Measurements from ENCODE around the gene DIDO1. TPM values are rescaled to one million over a fixed set of nuclear protein-coding genes. Genes with fewer than 3 reads are reported as not detected.

Gene DIDO1
- total RNA-seq, 1 experiment from 2014 or later: 85.9 TPM

DNA sequence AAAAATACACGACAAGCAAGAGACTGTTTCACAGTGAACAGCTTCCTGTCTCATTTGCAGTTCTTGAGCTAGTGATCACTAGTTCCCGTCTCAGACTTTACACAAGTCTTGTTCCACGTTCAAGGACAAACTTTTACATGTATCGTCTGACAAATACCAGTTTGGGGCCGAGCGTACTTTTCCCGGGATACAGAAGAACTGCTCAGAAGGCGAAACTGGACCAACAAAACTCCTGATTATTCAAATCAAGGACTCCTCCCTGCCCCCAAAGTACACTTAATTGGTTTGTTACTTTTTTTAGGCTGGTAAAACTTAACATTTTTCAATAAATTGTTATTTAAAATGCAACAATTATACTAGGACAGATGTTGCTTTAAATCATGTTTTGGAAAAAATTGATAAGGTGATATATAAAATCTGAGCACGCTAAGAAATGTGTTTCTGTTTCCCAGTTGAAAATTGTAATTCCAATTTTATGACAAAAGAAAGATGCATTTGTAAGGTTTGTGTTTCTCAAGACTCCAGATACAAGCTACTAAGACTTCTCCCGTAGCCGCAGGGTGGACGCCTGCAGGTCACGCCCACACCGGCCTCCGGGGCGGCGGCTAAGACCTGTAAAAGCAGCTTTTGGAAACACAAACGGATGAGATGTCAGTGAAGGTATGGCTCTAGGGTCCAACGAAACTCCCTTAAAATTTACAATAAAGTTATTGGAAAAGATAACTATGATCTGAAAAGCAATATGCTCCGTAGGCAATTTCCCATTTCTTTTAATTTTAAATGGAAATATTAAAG lies 47.9 kb downstream of the DIDO1 start:
- no CpG with 5 or more reads among the region's 20 CpGs for WGBS (ENCODE audit: extremely low coverage, insufficient read length, low lambda C conversion rate)

More for the DNA sequence above, 47.9 kb downstream of the DIDO1 start:
- Histone ChIP-seq H3K23ac (ENCODE audit: insufficient read length, low read depth, low read length) (no peak overlapping the region), H3K4me2 (ENCODE audit: insufficient read depth, insufficient read length, low read length) (no peak overlapping the region), H2AK5ac (ENCODE audit: insufficient read length, low read length) (no peak overlapping the region), H3K4ac (ENCODE audit: low read depth, low read length) (no peak overlapping the region), H3K18ac (ENCODE audit: insufficient read length, low read depth, low read length) (no peak overlapping the region), H2BK12ac (ENCODE audit: insufficient read length, low read depth, low read length) (no peak overlapping the region), H3K23me2 (ENCODE audit: insufficient read length, low read depth, low read length, poor library complexity, severe bottlenecking) (no peaks in the 10 kb centered on the region), H4K91ac (ENCODE audit: insufficient read length, low read depth, low read length) (no peak overlapping the region), H3K56ac (ENCODE audit: insufficient read length, low read depth, low read length) (no peak overlapping the region), H3K79me2 (ENCODE audit: insufficient read depth, low read length) (no peaks in the 10 kb centered on the region), H3K27ac (ENCODE audit: insufficient read length, low read depth, low read length) (no peak overlapping the region), H4K20me1 (ENCODE audit: control insufficient read depth, insufficient read depth, insufficient read length) (no peaks in the 10 kb centered on the region), H3K4me1 (ENCODE audit: insufficient read depth, low read length) (no peaks in the 10 kb centered on the region), H3K79me1 (ENCODE audit: insufficient read depth, low read depth, low read length, poor library complexity, severe bottlenecking) (no peaks in the 10 kb centered on the region), H2AFZ (ENCODE audit: low read length) (no peak overlapping the region), H2BK5ac (ENCODE audit: insufficient read length, low read length) (no peak overlapping the region), H2BK15ac (ENCODE audit: low read depth, low read length) (no peak overlapping the region), H4K5ac (ENCODE audit: insufficient read length, low read depth, low read length) (no peak overlapping the region), H3K9me3 (ENCODE audit: control insufficient read depth, low read depth, low read length) (no peaks in the 10 kb centered on the region), H3K9ac (ENCODE audit: extremely low read depth, insufficient read length, low read length) (no peak overlapping the region), H2BK20ac (ENCODE audit: low read depth, low read length, poor library complexity, severe bottlenecking) (no peak overlapping the region), H4K8ac (replicated peaks; ENCODE audit: insufficient read length, low read depth, low read length) (no peak overlapping the region), H3K14ac (ENCODE audit: insufficient read depth, low read length) (no peak overlapping the region), H2BK120ac (ENCODE audit: low read depth, low read length, poor library complexity, severe bottlenecking) (no peak overlapping the region), H3T11ph (ENCODE audit: low read length) (no peak overlapping the region), H3K27me3 (ENCODE audit: insufficient read depth, low read length) (no peaks in the 10 kb centered on the region)
- peaks cover 22 to 34% of the 10 kb centered on the region in 2 experiments for H3K4me1 Mint-ChIP-seq
- H3K27me3 Mint-ChIP-seq (ENCODE audit: low read depth): peaks cover 5% of the 10 kb centered on the region
- peaks cover 0 to 22% (median 11%) of the 10 kb centered on the region in 3 experiments; a peak in 5 of 7 replicates for H3K36me3 Mint-ChIP-seq (ENCODE audit: insufficient read depth in 1 of 3, low read depth in 3 of 3)
- DNase-seq: no peak
- H3K27ac Mint-ChIP-seq: no peak overlapping the region
- peak overlapping the region in 1 of 2 experiments; percentile 35; a peak in 2 of 5 replicates for H3K4me3 Mint-ChIP-seq
- peaks cover 2 to 8% of the 10 kb centered on the region in 2 experiments; a peak in 4 of 5 replicates for H3K9me3 Mint-ChIP-seq
- no peak for TF ChIP-seq CTCF (conservative IDR thresholded peaks at IDR 0.05)
